Measurements from ENCODE around the gene SNRNP70. TPM values are rescaled to one million over a fixed set of nuclear protein-coding genes. Genes with fewer than 3 reads are reported as not detected.
A peak's percentile ranks its signal among the peaks of the same experiment; 100 is the strongest.

The SNRNP70 gene
- total and polyA plus RNA-seq, 2 of the 13 experiments (the other 11 are each of a cell fraction or from before 2014, with no cell fraction given): 150 to 210 TPM

DNA sequence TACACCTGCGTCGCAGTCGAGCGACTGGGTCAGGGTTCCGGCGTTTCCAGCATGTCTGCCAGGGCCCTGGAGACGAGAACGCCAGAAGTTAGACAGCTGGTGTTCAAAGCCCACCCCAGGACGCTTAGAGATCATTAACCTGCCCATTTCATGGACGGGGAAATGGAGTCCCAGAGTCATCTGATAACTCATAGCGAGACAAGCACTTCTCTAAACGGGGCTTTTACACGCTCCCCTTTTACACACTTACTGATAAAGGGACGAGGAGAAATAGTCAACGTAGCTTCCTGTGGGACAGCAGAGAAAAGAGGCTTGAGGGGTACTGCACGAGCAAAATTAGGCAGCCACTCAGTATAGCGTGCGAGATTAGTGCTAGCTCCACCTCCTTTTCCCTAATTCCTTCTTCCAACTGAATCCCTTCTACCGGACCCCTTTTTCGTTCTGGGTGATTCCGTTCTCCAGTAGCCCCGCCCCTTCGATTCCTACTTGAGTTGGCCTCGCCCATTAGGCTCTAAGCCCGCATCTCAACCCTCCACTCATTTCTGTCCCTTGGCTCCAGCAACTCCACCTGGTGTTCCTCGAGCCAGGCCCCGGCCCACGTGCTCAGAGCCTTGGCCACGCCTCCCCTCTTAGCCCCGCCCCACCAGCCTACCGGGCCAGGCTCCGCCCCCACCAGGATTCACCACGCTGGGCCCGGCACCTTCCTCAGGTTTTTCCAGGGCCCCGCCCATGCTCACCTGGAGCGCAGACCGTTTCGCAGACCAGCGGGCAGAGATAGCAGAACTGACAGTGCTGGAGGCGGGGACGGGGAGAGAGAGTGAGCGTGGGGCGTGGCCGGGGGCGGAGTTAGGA is 66.2 kb downstream of the SNRNP70 start (continued):
- TF ChIP-seq, protein P1, sequence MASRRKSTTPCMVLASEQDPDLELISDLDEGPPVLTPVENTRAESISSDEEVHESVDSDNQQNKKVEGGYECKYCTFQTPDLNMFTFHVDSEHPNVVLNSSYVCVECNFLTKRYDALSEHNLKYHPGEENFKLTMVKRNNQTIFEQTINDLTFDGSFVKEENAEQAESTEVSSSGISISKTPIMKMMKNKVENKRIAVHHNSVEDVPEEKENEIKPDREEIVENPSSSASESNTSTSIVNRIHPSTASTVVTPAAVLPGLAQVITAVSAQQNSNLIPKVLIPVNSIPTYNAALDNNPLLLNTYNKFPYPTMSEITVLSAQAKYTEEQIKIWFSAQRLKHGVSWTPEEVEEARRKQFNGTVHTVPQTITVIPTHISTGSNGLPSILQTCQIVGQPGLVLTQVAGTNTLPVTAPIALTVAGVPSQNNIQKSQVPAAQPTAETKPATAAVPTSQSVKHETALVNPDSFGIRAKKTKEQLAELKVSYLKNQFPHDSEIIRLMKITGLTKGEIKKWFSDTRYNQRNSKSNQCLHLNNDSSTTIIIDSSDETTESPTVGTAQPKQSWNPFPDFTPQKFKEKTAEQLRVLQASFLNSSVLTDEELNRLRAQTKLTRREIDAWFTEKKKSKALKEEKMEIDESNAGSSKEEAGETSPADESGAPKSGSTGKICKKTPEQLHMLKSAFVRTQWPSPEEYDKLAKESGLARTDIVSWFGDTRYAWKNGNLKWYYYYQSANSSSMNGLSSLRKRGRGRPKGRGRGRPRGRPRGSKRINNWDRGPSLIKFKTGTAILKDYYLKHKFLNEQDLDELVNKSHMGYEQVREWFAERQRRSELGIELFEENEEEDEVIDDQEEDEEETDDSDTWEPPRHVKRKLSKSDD (CRISPR knock-in tag; IDR thresholded peaks at IDR 0.05; ENCODE audit: low read depth): no peak
- TF ChIP-seq NAIF1 (CRISPR knock-in tag; IDR thresholded peaks at IDR 0.05; ENCODE audit: borderline replicate concordance) (no peak), HNRNPH1 (optimal IDR thresholded peaks at IDR 0.05; ENCODE audit: low read depth, low read length) (no peak), ZNF512B (CRISPR knock-in tag; IDR thresholded peaks at IDR 0.05; ENCODE audit: borderline replicate concordance) (no peak), ZNF33B (CRISPR knock-in tag; IDR thresholded peaks at IDR 0.05) (no peak), BRCA1 (CRISPR knock-in tag; IDR thresholded peaks at IDR 0.05) (no peak), HCFC1 (IDR thresholded peaks at IDR 0.05; ENCODE audit: low read depth, low read length) (no peak), GTF3A (CRISPR knock-in tag; conservative IDR thresholded peaks at IDR 0.05) (no peak), ZNF331 (CRISPR knock-in tag; IDR thresholded peaks at IDR 0.05) (no peak), RFXANK (CRISPR knock-in tag; IDR thresholded peaks at IDR 0.05) (no peak), ZNF567 (CRISPR knock-in tag; IDR thresholded peaks at IDR 0.05; ENCODE audit: borderline replicate concordance) (no peak), MAFK (conservative IDR thresholded peaks at IDR 0.05 in 1 of 2, IDR thresholded peaks at IDR 0.05 in 1 of 2; ENCODE audit: low read length in 2 of 2) (no peak), CBFB (CRISPR knock-in tag; IDR thresholded peaks at IDR 0.05) (no peak), NCOR1 (IDR thresholded peaks at IDR 0.05; ENCODE audit: borderline replicate concordance, low read length) (no peak), ZNF274 (CRISPR knock-in tag; IDR thresholded peaks at IDR 0.05) (0 out of 2 replicates have a peak, but pooled peaks have one; percentile 27), TBP (CRISPR knock-in tag; IDR thresholded peaks at IDR 0.05) (no peak), SIN3B (IDR thresholded peaks at IDR 0.05; ENCODE audit: low read length) (no peak), ARID2 (CRISPR knock-in tag; IDR thresholded peaks at IDR 0.05; ENCODE audit: borderline replicate concordance) (no peak), TCF7 (IDR thresholded peaks at IDR 0.05; ENCODE audit: low read depth) (no peak)
- TF ChIP-seq, protein P2, sequence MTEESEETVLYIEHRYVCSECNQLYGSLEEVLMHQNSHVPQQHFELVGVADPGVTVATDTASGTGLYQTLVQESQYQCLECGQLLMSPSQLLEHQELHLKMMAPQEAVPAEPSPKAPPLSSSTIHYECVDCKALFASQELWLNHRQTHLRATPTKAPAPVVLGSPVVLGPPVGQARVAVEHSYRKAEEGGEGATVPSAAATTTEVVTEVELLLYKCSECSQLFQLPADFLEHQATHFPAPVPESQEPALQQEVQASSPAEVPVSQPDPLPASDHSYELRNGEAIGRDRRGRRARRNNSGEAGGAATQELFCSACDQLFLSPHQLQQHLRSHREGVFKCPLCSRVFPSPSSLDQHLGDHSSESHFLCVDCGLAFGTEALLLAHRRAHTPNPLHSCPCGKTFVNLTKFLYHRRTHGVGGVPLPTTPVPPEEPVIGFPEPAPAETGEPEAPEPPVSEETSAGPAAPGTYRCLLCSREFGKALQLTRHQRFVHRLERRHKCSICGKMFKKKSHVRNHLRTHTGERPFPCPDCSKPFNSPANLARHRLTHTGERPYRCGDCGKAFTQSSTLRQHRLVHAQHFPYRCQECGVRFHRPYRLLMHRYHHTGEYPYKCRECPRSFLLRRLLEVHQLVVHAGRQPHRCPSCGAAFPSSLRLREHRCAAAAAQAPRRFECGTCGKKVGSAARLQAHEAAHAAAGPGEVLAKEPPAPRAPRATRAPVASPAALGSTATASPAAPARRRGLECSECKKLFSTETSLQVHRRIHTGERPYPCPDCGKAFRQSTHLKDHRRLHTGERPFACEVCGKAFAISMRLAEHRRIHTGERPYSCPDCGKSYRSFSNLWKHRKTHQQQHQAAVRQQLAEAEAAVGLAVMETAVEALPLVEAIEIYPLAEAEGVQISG (CRISPR knock-in tag; IDR thresholded peaks at IDR 0.05): 0 out of 2 replicates have a peak, but pooled peaks have one; percentile 15
- TF ChIP-seq, protein P3, sequence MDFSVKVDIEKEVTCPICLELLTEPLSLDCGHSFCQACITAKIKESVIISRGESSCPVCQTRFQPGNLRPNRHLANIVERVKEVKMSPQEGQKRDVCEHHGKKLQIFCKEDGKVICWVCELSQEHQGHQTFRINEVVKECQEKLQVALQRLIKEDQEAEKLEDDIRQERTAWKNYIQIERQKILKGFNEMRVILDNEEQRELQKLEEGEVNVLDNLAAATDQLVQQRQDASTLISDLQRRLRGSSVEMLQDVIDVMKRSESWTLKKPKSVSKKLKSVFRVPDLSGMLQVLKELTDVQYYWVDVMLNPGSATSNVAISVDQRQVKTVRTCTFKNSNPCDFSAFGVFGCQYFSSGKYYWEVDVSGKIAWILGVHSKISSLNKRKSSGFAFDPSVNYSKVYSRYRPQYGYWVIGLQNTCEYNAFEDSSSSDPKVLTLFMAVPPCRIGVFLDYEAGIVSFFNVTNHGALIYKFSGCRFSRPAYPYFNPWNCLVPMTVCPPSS (IDR thresholded peaks at IDR 0.05): no peak
